ENCODE measurements around the gene KCNN1. TPM values are rescaled to one million over a fixed set of nuclear protein-coding genes. Genes with fewer than 3 reads are reported as not detected.

Gene KCNN1
- total and polyA plus RNA-seq, 2 of the 13 experiments (the other 11 are each of a cell fraction or from before 2014, with no cell fraction given) = 0.04 TPM; not detected in 1

DNA sequence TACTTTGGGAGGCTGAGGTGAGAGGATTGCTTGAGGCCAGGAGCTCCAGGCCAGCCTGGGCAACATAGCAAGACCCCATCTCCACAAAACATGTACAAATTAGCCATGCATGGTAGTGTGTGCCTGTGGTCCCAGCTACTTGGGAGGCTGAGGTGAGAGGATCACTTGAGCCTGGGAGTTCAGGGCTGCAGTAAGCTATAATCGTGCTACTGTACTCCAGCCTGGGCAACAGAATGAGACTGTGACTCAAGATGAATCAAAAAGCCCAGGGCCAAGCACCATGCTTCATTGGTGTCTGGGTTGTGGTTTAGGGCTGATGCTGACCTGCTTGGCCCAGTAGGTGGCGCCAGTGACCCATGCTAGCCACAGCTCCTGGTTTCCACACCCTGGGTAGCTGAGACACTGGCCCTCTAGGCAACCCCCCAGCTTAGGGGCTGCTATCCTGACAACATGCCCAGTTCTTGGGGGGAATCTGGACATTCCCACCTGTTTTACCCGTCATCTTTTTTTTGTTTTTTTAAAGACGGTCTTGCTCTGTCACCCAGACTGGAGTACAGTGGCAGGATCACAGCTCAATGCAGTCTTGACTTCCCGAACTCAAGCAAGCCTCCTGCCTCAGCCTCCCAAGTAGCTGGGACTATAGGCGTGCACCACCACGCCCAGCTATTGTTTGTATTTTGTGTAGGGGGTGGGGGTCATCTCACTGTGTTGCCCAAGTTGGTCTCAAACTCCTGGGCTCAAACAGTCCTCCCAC is 28.6 kb upstream of the KCNN1 start (continued):
- no peak for TF ChIP-seq ZNF30 (CRISPR knock-in tag; IDR thresholded peaks at IDR 0.05)
- TF ChIP-seq ZNF44 (CRISPR knock-in tag; IDR thresholded peaks at IDR 0.05) = no peak
- TF ChIP-seq PLRG1 (conservative IDR thresholded peaks at IDR 0.05) = no peak
- TF ChIP-seq, protein P1, sequence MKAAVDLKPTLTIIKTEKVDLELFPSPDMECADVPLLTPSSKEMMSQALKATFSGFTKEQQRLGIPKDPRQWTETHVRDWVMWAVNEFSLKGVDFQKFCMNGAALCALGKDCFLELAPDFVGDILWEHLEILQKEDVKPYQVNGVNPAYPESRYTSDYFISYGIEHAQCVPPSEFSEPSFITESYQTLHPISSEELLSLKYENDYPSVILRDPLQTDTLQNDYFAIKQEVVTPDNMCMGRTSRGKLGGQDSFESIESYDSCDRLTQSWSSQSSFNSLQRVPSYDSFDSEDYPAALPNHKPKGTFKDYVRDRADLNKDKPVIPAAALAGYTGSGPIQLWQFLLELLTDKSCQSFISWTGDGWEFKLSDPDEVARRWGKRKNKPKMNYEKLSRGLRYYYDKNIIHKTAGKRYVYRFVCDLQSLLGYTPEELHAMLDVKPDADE (CRISPR knock-in tag; IDR thresholded peaks at IDR 0.05) = no peak
- TF ChIP-seq, protein P2, sequence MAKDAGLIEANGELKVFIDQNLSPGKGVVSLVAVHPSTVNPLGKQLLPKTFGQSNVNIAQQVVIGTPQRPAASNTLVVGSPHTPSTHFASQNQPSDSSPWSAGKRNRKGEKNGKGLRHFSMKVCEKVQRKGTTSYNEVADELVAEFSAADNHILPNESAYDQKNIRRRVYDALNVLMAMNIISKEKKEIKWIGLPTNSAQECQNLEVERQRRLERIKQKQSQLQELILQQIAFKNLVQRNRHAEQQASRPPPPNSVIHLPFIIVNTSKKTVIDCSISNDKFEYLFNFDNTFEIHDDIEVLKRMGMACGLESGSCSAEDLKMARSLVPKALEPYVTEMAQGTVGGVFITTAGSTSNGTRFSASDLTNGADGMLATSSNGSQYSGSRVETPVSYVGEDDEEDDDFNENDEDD (CRISPR knock-in tag; IDR thresholded peaks at IDR 0.05; ENCODE audit: borderline replicate concordance) = no peak
- TF ChIP-seq ZNF33B (CRISPR knock-in tag; IDR thresholded peaks at IDR 0.05) = no peak
- TF ChIP-seq, protein P3, sequence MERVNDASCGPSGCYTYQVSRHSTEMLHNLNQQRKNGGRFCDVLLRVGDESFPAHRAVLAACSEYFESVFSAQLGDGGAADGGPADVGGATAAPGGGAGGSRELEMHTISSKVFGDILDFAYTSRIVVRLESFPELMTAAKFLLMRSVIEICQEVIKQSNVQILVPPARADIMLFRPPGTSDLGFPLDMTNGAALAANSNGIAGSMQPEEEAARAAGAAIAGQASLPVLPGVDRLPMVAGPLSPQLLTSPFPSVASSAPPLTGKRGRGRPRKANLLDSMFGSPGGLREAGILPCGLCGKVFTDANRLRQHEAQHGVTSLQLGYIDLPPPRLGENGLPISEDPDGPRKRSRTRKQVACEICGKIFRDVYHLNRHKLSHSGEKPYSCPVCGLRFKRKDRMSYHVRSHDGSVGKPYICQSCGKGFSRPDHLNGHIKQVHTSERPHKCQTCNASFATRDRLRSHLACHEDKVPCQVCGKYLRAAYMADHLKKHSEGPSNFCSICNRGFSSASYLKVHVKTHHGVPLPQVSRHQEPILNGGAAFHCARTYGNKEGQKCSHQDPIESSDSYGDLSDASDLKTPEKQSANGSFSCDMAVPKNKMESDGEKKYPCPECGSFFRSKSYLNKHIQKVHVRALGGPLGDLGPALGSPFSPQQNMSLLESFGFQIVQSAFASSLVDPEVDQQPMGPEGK (CRISPR knock-in tag; IDR thresholded peaks at IDR 0.05) = peak; percentile 23; the same call in 1 of the 2 replicates
- TF ChIP-seq, protein P4, sequence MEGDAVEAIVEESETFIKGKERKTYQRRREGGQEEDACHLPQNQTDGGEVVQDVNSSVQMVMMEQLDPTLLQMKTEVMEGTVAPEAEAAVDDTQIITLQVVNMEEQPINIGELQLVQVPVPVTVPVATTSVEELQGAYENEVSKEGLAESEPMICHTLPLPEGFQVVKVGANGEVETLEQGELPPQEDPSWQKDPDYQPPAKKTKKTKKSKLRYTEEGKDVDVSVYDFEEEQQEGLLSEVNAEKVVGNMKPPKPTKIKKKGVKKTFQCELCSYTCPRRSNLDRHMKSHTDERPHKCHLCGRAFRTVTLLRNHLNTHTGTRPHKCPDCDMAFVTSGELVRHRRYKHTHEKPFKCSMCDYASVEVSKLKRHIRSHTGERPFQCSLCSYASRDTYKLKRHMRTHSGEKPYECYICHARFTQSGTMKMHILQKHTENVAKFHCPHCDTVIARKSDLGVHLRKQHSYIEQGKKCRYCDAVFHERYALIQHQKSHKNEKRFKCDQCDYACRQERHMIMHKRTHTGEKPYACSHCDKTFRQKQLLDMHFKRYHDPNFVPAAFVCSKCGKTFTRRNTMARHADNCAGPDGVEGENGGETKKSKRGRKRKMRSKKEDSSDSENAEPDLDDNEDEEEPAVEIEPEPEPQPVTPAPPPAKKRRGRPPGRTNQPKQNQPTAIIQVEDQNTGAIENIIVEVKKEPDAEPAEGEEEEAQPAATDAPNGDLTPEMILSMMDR (CRISPR knock-in tag; IDR thresholded peaks at IDR 0.05) = peak; percentile 96
- TF ChIP-seq SP1 (IDR thresholded peaks at IDR 0.05) = no peak
- peak; percentile 32; the same call in 1 of the 2 replicates for TF ChIP-seq SP1 (CRISPR knock-in tag; IDR thresholded peaks at IDR 0.05)
- TF ChIP-seq HNF4G (IDR thresholded peaks at IDR 0.05; ENCODE audit: borderline replicate concordance, low read depth, low read length) = no peak
- no peak for TF ChIP-seq HNF4G (CRISPR knock-in tag; IDR thresholded peaks at IDR 0.05; ENCODE audit: borderline replicate concordance, low read depth)
- TF ChIP-seq KDM3A (CRISPR knock-in tag; IDR thresholded peaks at IDR 0.05; ENCODE audit: low read depth) = peak; percentile 30; the same call in 1 of the 2 replicates
- no peak for TF ChIP-seq XBP1 (CRISPR knock-in tag; IDR thresholded peaks at IDR 0.05)
- no peak for TF ChIP-seq MAFF (IDR thresholded peaks at IDR 0.05; ENCODE audit: low read depth, low read length)
- no peak for TF ChIP-seq MAFK (conservative IDR thresholded peaks at IDR 0.05 in 1 of 2, IDR thresholded peaks at IDR 0.05 in 1 of 2; ENCODE audit: low read length in 2 of 2)
- TF ChIP-seq ZNF496 (CRISPR knock-in tag; IDR thresholded peaks at IDR 0.05; ENCODE audit: insufficient replicate concordance) = no peak
- TF ChIP-seq, protein P5, sequence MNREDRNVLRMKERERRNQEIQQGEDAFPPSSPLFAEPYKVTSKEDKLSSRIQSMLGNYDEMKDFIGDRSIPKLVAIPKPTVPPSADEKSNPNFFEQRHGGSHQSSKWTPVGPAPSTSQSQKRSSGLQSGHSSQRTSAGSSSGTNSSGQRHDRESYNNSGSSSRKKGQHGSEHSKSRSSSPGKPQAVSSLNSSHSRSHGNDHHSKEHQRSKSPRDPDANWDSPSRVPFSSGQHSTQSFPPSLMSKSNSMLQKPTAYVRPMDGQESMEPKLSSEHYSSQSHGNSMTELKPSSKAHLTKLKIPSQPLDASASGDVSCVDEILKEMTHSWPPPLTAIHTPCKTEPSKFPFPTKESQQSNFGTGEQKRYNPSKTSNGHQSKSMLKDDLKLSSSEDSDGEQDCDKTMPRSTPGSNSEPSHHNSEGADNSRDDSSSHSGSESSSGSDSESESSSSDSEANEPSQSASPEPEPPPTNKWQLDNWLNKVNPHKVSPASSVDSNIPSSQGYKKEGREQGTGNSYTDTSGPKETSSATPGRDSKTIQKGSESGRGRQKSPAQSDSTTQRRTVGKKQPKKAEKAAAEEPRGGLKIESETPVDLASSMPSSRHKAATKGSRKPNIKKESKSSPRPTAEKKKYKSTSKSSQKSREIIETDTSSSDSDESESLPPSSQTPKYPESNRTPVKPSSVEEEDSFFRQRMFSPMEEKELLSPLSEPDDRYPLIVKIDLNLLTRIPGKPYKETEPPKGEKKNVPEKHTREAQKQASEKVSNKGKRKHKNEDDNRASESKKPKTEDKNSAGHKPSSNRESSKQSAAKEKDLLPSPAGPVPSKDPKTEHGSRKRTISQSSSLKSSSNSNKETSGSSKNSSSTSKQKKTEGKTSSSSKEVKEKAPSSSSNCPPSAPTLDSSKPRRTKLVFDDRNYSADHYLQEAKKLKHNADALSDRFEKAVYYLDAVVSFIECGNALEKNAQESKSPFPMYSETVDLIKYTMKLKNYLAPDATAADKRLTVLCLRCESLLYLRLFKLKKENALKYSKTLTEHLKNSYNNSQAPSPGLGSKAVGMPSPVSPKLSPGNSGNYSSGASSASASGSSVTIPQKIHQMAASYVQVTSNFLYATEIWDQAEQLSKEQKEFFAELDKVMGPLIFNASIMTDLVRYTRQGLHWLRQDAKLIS (CRISPR knock-in tag; IDR thresholded peaks at IDR 0.05) = no peak
- no peak for TF ChIP-seq HOXA5 (CRISPR knock-in tag; IDR thresholded peaks at IDR 0.05)
- TF ChIP-seq ZNF737 (CRISPR knock-in tag; IDR thresholded peaks at IDR 0.05; ENCODE audit: borderline replicate concordance) = no peak
- no peak for TF ChIP-seq ZC3H13 (CRISPR knock-in tag; IDR thresholded peaks at IDR 0.05)
